ENCODE measurements around the gene UBE2E2. TPM values are rescaled to one million over a fixed set of nuclear protein-coding genes. Genes with fewer than 3 reads are reported as not detected.

Gene UBE2E2
- total RNA-seq, 4 donors from 2014 or later, result 3.1 to 58.5 (median 25.0) TPM

GRCh38 chr3:23292432-23292831, 89.3 kb downstream of the UBE2E2 start:
- H3K27me3 ChIP-seq, result no peaks in the 10 kb centered on the region
- no peaks in the 10 kb centered on the region for H3K4me1 ChIP-seq

GRCh38 chr3:23294770-23295387, 91.8 kb downstream of the UBE2E2 start:
- DNase-seq, result no peak
- H3K4me3 ChIP-seq, result no peak overlapping the region
- intact Hi-C loops (cut with DNase I; ENCODE audit: low total_unique reads), result no loop called here
- H3K9me3 ChIP-seq, result no peaks in the 10 kb centered on the region
- H3K27me3 ChIP-seq, result no peaks in the 10 kb centered on the region
- no peak for TF ChIP-seq POLR2A (IDR thresholded peaks at IDR 0.05)
- TF ChIP-seq, protein P1, sequence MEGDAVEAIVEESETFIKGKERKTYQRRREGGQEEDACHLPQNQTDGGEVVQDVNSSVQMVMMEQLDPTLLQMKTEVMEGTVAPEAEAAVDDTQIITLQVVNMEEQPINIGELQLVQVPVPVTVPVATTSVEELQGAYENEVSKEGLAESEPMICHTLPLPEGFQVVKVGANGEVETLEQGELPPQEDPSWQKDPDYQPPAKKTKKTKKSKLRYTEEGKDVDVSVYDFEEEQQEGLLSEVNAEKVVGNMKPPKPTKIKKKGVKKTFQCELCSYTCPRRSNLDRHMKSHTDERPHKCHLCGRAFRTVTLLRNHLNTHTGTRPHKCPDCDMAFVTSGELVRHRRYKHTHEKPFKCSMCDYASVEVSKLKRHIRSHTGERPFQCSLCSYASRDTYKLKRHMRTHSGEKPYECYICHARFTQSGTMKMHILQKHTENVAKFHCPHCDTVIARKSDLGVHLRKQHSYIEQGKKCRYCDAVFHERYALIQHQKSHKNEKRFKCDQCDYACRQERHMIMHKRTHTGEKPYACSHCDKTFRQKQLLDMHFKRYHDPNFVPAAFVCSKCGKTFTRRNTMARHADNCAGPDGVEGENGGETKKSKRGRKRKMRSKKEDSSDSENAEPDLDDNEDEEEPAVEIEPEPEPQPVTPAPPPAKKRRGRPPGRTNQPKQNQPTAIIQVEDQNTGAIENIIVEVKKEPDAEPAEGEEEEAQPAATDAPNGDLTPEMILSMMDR (IDR thresholded peaks at IDR 0.05), result no peak
- no peaks in the 10 kb centered on the region for H3K36me3 ChIP-seq
- H3K27ac ChIP-seq, result no peak overlapping the region
- H3K4me1 ChIP-seq, result no peaks in the 10 kb centered on the region

More at GRCh38 chr3:23292432-23292831, 89.3 kb downstream of the UBE2E2 start:
- Histone ChIP-seq H3K36me3 (no peaks in the 10 kb centered on the region), H3K27ac (no peak overlapping the region), H3K4me3 (no peak overlapping the region), H3K9me3 (no peaks in the 10 kb centered on the region)
- TF ChIP-seq, protein P1 (IDR thresholded peaks at IDR 0.05), result no peak
- no peak for TF ChIP-seq POLR2A (IDR thresholded peaks at IDR 0.05)
- no peak for DNase-seq
- intact Hi-C loops (cut with DNase I; ENCODE audit: low total_unique reads), result no loop called here

GRCh38 chr3:23301819-23302218, 98.7 kb downstream of the UBE2E2 start:
- no peak for TF ChIP-seq POLR2A (IDR thresholded peaks at IDR 0.05)
- TF ChIP-seq, protein P1 (IDR thresholded peaks at IDR 0.05), result no peak
- intact Hi-C loops (cut with DNase I; ENCODE audit: low total_unique reads), result no loop called here
- H3K36me3 ChIP-seq, result no peaks in the 10 kb centered on the region
- no peaks in the 10 kb centered on the region for H3K27me3 ChIP-seq
- H3K4me3 ChIP-seq, result no peak overlapping the region
- no peaks in the 10 kb centered on the region for H3K9me3 ChIP-seq
- no peak overlapping the region for H3K27ac ChIP-seq
- H3K4me1 ChIP-seq, result peaks cover 0 to 3% of the 10 kb centered on the region in 2 donors
- DNase-seq, result no peak

- no peak overlapping the region for H3K4me3 ChIP-seq
- no peak for DNase-seq
- H3K4me1 ChIP-seq, result peaks cover 0 to 3% of the 10 kb centered on the region in 2 donors
- no peaks in the 10 kb centered on the region for H3K36me3 ChIP-seq
- no peaks in the 10 kb centered on the region for H3K9me3 ChIP-seq
- intact Hi-C loops (cut with DNase I; ENCODE audit: low total_unique reads), result no loop called here
- no peaks in the 10 kb centered on the region for H3K27me3 ChIP-seq
- TF ChIP-seq, protein P1 (IDR thresholded peaks at IDR 0.05), result no peak
- TF ChIP-seq POLR2A (IDR thresholded peaks at IDR 0.05), result no peak
- H3K27ac ChIP-seq, result no peak overlapping the region
These were observed 99.1 kb downstream of the UBE2E2 start for GRCh38 chr3:23302271-23302670.

GRCh38 chr3:23303601-23304217, 100.6 kb downstream of the UBE2E2 start:
- Histone ChIP-seq H3K9me3 (no peaks in the 10 kb centered on the region), H3K4me1 (peaks cover 0 to 3% of the 10 kb centered on the region in 2 donors), H3K4me3 (no peak overlapping the region), H3K36me3 (no peaks in the 10 kb centered on the region), H3K27me3 (no peaks in the 10 kb centered on the region), H3K27ac (no peak overlapping the region)
- TF ChIP-seq, protein P1 (IDR thresholded peaks at IDR 0.05), result no peak
- TF ChIP-seq POLR2A (IDR thresholded peaks at IDR 0.05), result no peak
- intact Hi-C loops (cut with DNase I; ENCODE audit: low total_unique reads), result no loop called here
- DNase-seq, result no peak
